Caco-2 (cell line): ENCODE data around the gene CDK9. TPM values are rescaled to one million over a fixed set of nuclear protein-coding genes. Genes with fewer than 3 reads are reported as not detected.

ENCODE experiments used
- BruUV-seq: library from RNA; stranded (reverse); fragments of 400-500 nt; replicated peaks from 2 replicates; lab custom pipeline; 2021; lab: Mats Ljungman, UMichigan
- CTCF ChIA-PET: fragments of 300-600 bp; sonication (Branson Sonifier 250); formaldehyde crosslinking; loops from one replicate; lab custom pipeline; 2022; ENCODE audit warnings: antibody characterized with exemption; lab: Charles Lee
- POLR2A ChIA-PET: fragments of 300-600 bp; sonication (Branson Sonifier 250); formaldehyde crosslinking; loops from one replicate; lab custom pipeline; 2022; ENCODE audit warnings: antibody characterized with exemption; lab: Charles Lee
- DNase-seq, 2 experiments: peaks; one replicate each; pipeline versions ENCODE4 v3.0.0 to v3.0.0-alpha.2; 2020 to 2022
- H3K27me3 ChIP-seq: replicated peaks from 2 replicates; pipeline ENCODE4 v1.6.0; 2011; ENCODE audit warnings: low read length; ENCODE audit not compliant: control insufficient read depth, insufficient read depth
- H3K36me3 ChIP-seq: 2 replicates; pipeline ENCODE4 v1.5.1; 2011; ENCODE audit warnings: low read length; ENCODE audit not compliant: control insufficient read depth, insufficient read depth
- H3K4me1 ChIP-seq: fragments of 250-450 bp; sonication (Bioruptor Pico); 2 replicates; pipeline ENCODE4 v1.5.1; 2020; ENCODE audit warnings: mild to moderate bottlenecking
- H3K4me3 ChIP-seq: 2 replicates; pipeline ENCODE4 v1.5.1; 2011; ENCODE audit warnings: low read depth, mild to moderate bottlenecking, control low read depth, low read length
- H3K9me3 ChIP-seq: fragments of 250-450 bp; sonication (Bioruptor Pico); 2 replicates; pipeline ENCODE4 v1.5.1; 2020; ENCODE audit warnings: mild to moderate bottlenecking, moderate library complexity
- H3K27ac Mint-ChIP-seq: one replicate; pipeline ENCODE4 v1.8.0; 2022; ENCODE audit warnings: mixed read lengths; ENCODE audit not compliant: unreplicated experiment
- H3K27me3 Mint-ChIP-seq: one replicate; pipeline ENCODE4 v1.8.0; 2022; ENCODE audit warnings: mixed read lengths; ENCODE audit not compliant: insufficient read depth, unreplicated experiment
- H3K36me3 Mint-ChIP-seq: one replicate; pipeline ENCODE4 v1.8.0; 2022; ENCODE audit warnings: mild to moderate bottlenecking, mixed read lengths; ENCODE audit not compliant: insufficient read depth, unreplicated experiment
- H3K4me1 Mint-ChIP-seq: one replicate; pipeline ENCODE4 v1.8.0; 2022; ENCODE audit warnings: low read depth, mixed read lengths; ENCODE audit not compliant: unreplicated experiment
- H3K4me3 Mint-ChIP-seq: one replicate; pipeline ENCODE4 v1.8.0; 2022; ENCODE audit warnings: mild to moderate bottlenecking, moderate library complexity, mixed read lengths; ENCODE audit not compliant: unreplicated experiment
- H3K9me3 Mint-ChIP-seq: one replicate; pipeline ENCODE4 v1.8.0; 2022; ENCODE audit warnings: mixed read lengths; ENCODE audit not compliant: unreplicated experiment
- intact Hi-C: fragments of 100-400 bp; cut with micrococcal nuclease; formaldehyde crosslinking; loops from one replicate; pipeline ENCODE4 v1.10.0; 2022; ENCODE audit not compliant: unreplicated experiment
- total RNA-seq: library from RNA; stranded (reverse); gene quantifications from 2 replicates; pipeline ENCODE4 v1.2.3, GENCODE V29; 2022
- TF ChIP-seq, protein P1 (sequence below), 2 experiments: fragments of 200-600 bp in 1 of 2; IDR thresholded peaks; 1 replicate in 1 of 2; 2 replicates in 1 of 2; pipeline versions ENCODE4 v1.5.1 to v1.8.0; 2011 to 2022; ENCODE audit warnings: antibody characterized with exemption in 1 of 2, control low read depth in 1 of 2, inconsistent platforms in 1 of 2, low read depth in 1 of 2, low read length in 1 of 2, mild to moderate bottlenecking in 1 of 2, moderate library complexity in 1 of 2; ENCODE audit not compliant: insufficient read depth in 1 of 2, severe bottlenecking in 1 of 2, unreplicated experiment in 1 of 2

Gene CDK9
- total RNA-seq, 1 experiment from 2014 or later, result 48.2 TPM

DNA sequence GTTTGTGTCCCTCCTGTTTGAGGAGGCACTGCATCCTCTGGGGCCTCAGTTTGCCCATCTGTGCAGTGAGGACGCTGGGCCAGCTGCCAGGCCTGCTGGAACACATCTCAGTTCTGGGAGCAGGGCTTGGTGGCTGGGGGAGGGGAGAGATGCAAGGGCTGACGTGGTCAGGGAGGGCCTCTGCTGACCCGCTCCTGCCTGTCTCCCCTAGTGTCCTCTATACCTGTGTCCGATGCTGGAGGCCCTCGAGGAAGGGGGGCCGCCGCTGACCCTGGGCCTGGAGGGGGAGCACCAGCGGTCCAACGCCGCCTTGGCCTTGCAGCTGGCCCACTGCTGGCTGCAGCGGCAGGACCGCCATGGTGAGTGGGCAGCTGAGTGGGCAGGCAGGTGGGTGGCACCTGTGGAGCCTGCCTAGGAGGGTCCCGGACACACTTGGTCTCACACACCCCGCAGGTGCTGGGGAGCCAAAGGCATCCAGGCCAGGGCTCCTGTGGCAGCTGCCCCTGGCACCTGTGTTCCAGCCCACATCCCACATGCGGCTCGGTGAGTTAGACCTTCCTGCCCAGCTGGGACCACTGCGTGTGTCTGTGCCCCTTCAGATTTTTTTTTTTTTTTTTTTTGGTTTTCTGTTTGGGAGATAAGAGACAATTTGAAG, 22.6 kb downstream of the CDK9 start:
- no peak overlapping the region for H3K27ac Mint-ChIP-seq
- Histone ChIP-seq H3K4me3 (no peak overlapping the region), H3K9me3 (no peaks in the 10 kb centered on the region), H3K27me3 (no peaks in the 10 kb centered on the region), H3K4me1 (peaks cover 8% of the 10 kb centered on the region; the same call in 1 of the 2 replicates), H3K36me3 (peaks cover 6% of the 10 kb centered on the region)
- ChIA-PET CTCF (interaction anchor here (0.7 kb wide), 3 partner anchors 16 to 1825 kb away, joined by 7 to 10 read pairs (median 7); no protein-coding TSS in a partner anchor), POLR2A (no interaction called here)
- no peak overlapping the region for H3K4me3 Mint-ChIP-seq
- H3K9me3 Mint-ChIP-seq, result no peaks in the 10 kb centered on the region
- H3K27me3 Mint-ChIP-seq, result no peaks in the 10 kb centered on the region
- intact Hi-C loops, result no loop called here
- TF ChIP-seq, protein P1, sequence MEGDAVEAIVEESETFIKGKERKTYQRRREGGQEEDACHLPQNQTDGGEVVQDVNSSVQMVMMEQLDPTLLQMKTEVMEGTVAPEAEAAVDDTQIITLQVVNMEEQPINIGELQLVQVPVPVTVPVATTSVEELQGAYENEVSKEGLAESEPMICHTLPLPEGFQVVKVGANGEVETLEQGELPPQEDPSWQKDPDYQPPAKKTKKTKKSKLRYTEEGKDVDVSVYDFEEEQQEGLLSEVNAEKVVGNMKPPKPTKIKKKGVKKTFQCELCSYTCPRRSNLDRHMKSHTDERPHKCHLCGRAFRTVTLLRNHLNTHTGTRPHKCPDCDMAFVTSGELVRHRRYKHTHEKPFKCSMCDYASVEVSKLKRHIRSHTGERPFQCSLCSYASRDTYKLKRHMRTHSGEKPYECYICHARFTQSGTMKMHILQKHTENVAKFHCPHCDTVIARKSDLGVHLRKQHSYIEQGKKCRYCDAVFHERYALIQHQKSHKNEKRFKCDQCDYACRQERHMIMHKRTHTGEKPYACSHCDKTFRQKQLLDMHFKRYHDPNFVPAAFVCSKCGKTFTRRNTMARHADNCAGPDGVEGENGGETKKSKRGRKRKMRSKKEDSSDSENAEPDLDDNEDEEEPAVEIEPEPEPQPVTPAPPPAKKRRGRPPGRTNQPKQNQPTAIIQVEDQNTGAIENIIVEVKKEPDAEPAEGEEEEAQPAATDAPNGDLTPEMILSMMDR (IDR thresholded peaks at IDR 0.05; ENCODE audit: insufficient read depth in 1 of 2, low read depth in 1 of 2, low read length in 1 of 2, severe bottlenecking in 1 of 2, unreplicated experiment in 1 of 2), result no peak
- H3K36me3 Mint-ChIP-seq, result peaks cover 33% of the 10 kb centered on the region
- DNase-seq, result no peak
- no TSS peak for BruUV-seq
- H3K4me1 Mint-ChIP-seq, result no peaks in the 10 kb centered on the region

DNA sequence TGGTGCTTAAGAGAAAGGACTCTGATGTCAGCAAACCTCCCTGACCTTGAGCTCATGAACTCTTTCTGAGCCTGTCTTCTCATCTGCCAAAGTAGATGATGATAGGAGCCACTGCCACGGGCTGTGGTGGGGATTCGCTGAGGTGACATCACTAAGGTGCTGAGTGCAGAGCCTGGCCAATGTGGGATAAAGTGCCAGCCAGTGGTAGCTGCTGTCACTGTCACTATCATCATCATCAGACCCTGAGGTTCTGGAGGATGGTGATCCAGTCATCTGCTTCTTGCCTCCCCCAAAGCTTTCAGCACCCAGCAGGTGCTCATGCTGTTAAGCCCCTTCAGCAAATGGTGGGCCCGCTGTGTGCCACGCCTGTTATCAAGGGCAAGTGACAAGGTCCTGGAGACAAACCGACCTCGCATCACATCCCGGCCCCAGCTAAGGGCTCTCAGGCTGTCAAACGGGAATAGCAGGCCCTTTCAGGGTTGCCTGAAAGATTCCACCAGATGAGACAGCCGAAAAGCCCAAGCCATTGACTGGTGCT, 23.2 kb downstream of the CDK9 start:
- no TSS peak for BruUV-seq
- peaks cover 37% of the 10 kb centered on the region for H3K36me3 Mint-ChIP-seq
- no peaks in the 10 kb centered on the region for H3K9me3 Mint-ChIP-seq

More for the DNA sequence above, 23.2 kb downstream of the CDK9 start:
- DNase-seq, result no peak
- no peaks in the 10 kb centered on the region for H3K9me3 ChIP-seq
- Mint-ChIP-seq H3K4me1 (no peaks in the 10 kb centered on the region), H3K27ac (no peak overlapping the region), H3K4me3 (no peak overlapping the region), H3K27me3 (no peaks in the 10 kb centered on the region)
- H3K4me3 ChIP-seq, result no peak overlapping the region
- H3K36me3 ChIP-seq, result peaks cover 6% of the 10 kb centered on the region
- ChIA-PET POLR2A (no interaction called here), CTCF (interaction anchor here (0.7 kb wide), 4 partner anchors 15 to 1824 kb away, joined by 4 to 10 read pairs (median 7); no protein-coding TSS in a partner anchor)
- intact Hi-C loops, result no loop called here
- TF ChIP-seq, protein P1 (IDR thresholded peaks at IDR 0.05; ENCODE audit: insufficient read depth in 1 of 2, low read depth in 1 of 2, low read length in 1 of 2, severe bottlenecking in 1 of 2, unreplicated experiment in 1 of 2), result no peak
- no peaks in the 10 kb centered on the region for H3K27me3 ChIP-seq
- 0 out of 2 replicates have a peak, but pooled peaks cover 3% of the 10 kb centered on the region for H3K4me1 ChIP-seq
